Smooth muscle cell (in vitro differentiated cells): Measurements from ENCODE around the gene AAR2. TPM values are rescaled to one million over a fixed set of nuclear protein-coding genes. Genes with fewer than 3 reads are reported as not detected.

Experiments used
- DNase-seq: peaks from one replicate; lab custom pipeline; 2025; ENCODE audit not compliant: unreplicated experiment; lab: John Stamatoyannopoulos, UW
- H2AFZ ChIP-seq: fragments of 200-600 bp; sonication (generic); 2 replicates; pipeline ENCODE4 v1.6.0; 2016; ENCODE audit warnings: antibody characterized with exemption, low read depth, mild to moderate bottlenecking
- H3F3A ChIP-seq: fragments of 200-600 bp; sonication (generic); 2 replicates; pipeline ENCODE4 v1.6.0; 2017; ENCODE audit warnings: antibody characterized with exemption, low read depth
- H3K27ac ChIP-seq: fragments of 200-600 bp; sonication (generic); 2 replicates; pipeline ENCODE4 v1.5.1; 2016; ENCODE audit warnings: low read depth, mild to moderate bottlenecking
- H3K27me3 ChIP-seq: fragments of 200-600 bp; sonication (generic); 2 replicates; pipeline ENCODE4 v1.6.1; 2016; ENCODE audit warnings: low read depth, mild to moderate bottlenecking
- H3K36me3 ChIP-seq: fragments of 200-600 bp; sonication (generic); 2 replicates; pipeline ENCODE4 v1.5.1; 2016; ENCODE audit warnings: low read depth
- H3K4me1 ChIP-seq: fragments of 200-600 bp; sonication (generic); 2 replicates; pipeline ENCODE4 v1.5.1; 2016; ENCODE audit warnings: low read depth
- H3K4me2 ChIP-seq: fragments of 200-600 bp; sonication (generic); 2 replicates; pipeline ENCODE4 v1.6.0; 2016; ENCODE audit warnings: mild to moderate bottlenecking
- H3K4me3 ChIP-seq: fragments of 200-600 bp; sonication (generic); 2 replicates; pipeline ENCODE4 v1.5.1; 2016; ENCODE audit warnings: mild to moderate bottlenecking
- H3K79me2 ChIP-seq: fragments of 200-600 bp; sonication (generic); 2 replicates; pipeline ENCODE4 v1.6.0; 2016; ENCODE audit warnings: low read depth, mild to moderate bottlenecking
- H3K9ac ChIP-seq: fragments of 200-600 bp; sonication (generic); 2 replicates; pipeline ENCODE4 v1.6.0; 2016; ENCODE audit warnings: low read depth
- H3K9me3 ChIP-seq: fragments of 200-600 bp; sonication (generic); replicated peaks from 2 replicates; pipeline ENCODE4 v1.5.1; 2016; ENCODE audit warnings: low read depth
- H4K20me1 ChIP-seq: fragments of 200-600 bp; sonication (generic); 2 replicates; pipeline ENCODE4 v1.6.0; 2016; ENCODE audit warnings: low read depth
- CTCF ChIP-seq: fragments of 200-600 bp; sonication (generic); IDR thresholded peaks from 2 replicates; pipeline ENCODE4 v1.5.1; 2017; ENCODE audit warnings: borderline replicate concordance, mild to moderate bottlenecking, antibody characterized with exemption; ENCODE audit not compliant: insufficient read depth, poor library complexity, severe bottlenecking
- WGBS: methylation state at CpG from one replicate; pipeline ENCODE4 v1.1.7; 2016; ENCODE audit warnings: low lambda C conversion rate; 5-methylcytosine and 5-hydroxymethylcytosine counted together
- polyA plus RNA-seq: library from polyadenylated mRNA; unstranded; fragments of >200 nt; fragmentation: Nextera tagmentation; extraction: Ambion mirVana; gene quantifications from 2 replicates; pipeline ENCODE4 v1.2.1, GENCODE V29; 2016
- total RNA-seq: library from RNA; depleted of rRNA; stranded (reverse); fragments of >200 nt; gene quantifications from 2 replicates; pipeline ENCODE4 v1.2.3, GENCODE V29; 2014

The AAR2 gene
- total and polyA plus RNA-seq, 2 experiments from 2014 or later, result 25.9 to 37.5 TPM

DNA sequence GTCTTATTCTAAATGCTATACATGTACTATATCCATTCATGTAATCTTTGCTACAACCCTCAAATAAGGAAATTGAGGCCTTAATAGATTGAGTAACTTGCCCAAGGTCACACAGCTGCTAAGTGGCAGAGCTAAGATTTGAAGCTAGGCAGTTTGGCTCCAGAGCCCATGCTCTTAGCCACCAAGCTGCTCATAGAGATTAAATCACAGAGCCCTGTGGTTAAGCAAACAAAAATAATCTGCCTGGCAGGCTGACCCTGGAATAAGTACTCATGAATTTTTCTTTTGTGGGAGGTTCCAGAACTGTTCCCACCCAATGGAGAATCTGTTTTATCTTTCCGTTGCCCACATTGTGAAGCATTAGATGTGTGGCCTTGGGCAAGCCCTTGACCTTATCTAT is 7.4 kb downstream of the AAR2 start:
- TF ChIP-seq CTCF, result no peak
- no peaks in the 10 kb centered on the region for H3K9me3 ChIP-seq
- H3K4me3 ChIP-seq, result no peak overlapping the region
- H3K27me3 ChIP-seq, result no peaks in the 10 kb centered on the region
- H3F3A ChIP-seq, result no peaks in the 10 kb centered on the region
- 85% methylated on average over 1 of the region's 1 CpG for WGBS
- DNase-seq, result no peak
- no peak overlapping the region for H3K27ac ChIP-seq
- no peak overlapping the region for H3K4me2 ChIP-seq
- H3K4me1 ChIP-seq, result no peaks in the 10 kb centered on the region
- H2AFZ ChIP-seq, result no peak overlapping the region
- H3K79me2 ChIP-seq, result peaks cover 37% of the 10 kb centered on the region
- no peak overlapping the region for H3K9ac ChIP-seq
- peaks cover 50% of the 10 kb centered on the region for H4K20me1 ChIP-seq
- H3K36me3 ChIP-seq, result peaks cover 20% of the 10 kb centered on the region

DNA sequence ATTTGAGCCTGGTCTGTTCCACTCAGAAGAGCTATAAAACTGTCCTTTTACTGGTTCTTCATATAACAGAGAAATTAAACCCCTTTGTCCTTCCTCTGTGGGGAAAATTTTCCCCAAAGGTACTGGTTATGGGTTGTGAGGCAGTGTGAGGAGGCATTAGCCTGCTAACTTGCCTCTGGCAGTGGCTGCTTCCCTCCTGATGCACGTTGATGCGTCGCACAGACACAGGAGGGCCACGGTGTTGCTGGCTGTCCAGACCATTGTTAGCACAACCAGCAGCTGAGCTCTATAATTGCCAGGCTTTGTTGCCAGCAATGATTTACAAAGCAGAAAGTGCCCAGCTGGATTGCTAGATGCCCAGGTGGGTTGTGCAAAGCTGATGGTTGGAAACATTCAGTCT is 10.1 kb downstream of the AAR2 start:
- 93% methylated on average over 4 of the region's 4 CpGs for WGBS
- Histone ChIP-seq H3K4me3 (no peak overlapping the region), H3F3A (no peaks in the 10 kb centered on the region), H3K27ac (no peak overlapping the region), H3K79me2 (peaks cover 22% of the 10 kb centered on the region), H3K4me1 (peaks cover 7% of the 10 kb centered on the region), H3K27me3 (no peaks in the 10 kb centered on the region), H2AFZ (no peak overlapping the region), H3K36me3 (peaks cover 17% of the 10 kb centered on the region), H3K9ac (no peak overlapping the region), H4K20me1 (peaks cover 66% of the 10 kb centered on the region), H3K9me3 (no peaks in the 10 kb centered on the region), H3K4me2 (no peak overlapping the region)
- TF ChIP-seq CTCF, result no peak
- DNase-seq, result no peak

- Histone ChIP-seq H3K9me3 (no peaks in the 10 kb centered on the region), H3K79me2 (peaks cover 8% of the 10 kb centered on the region), H4K20me1 (peaks cover 70% of the 10 kb centered on the region), H2AFZ (no peak overlapping the region), H3K9ac (no peak overlapping the region), H3K27ac (peak overlapping the region; percentile 7), H3K4me1 (peaks cover 7% of the 10 kb centered on the region), H3K27me3 (no peaks in the 10 kb centered on the region), H3F3A (no peaks in the 10 kb centered on the region), H3K4me2 (no peak overlapping the region), H3K4me3 (no peak overlapping the region), H3K36me3 (peaks cover 12% of the 10 kb centered on the region)
- no peak for DNase-seq
- TF ChIP-seq CTCF, result no peak
- 85% methylated on average over 4 of the region's 4 CpGs for WGBS
Measured at GRCh38 chr20:36248836-36249235, 12.6 kb downstream of the AAR2 start.

DNA sequence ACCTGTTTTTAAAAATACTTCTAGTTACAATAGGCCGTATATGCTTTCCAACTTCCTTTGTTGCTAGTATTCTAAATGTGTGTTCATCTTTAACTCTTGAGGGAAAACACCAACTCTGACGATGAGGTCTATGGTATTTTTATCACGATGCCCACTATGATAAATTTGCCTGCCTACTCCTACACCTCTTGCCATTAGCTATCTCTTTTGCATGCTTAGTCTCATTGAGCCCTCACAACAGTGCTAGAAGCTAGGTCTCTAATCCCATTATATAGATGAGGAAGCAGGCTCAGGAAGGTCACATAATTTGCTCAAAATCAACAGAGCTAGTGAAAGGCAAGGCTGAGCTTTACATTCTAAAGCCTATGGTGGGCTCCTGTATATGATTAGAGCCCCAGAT is 13.2 kb downstream of the AAR2 start:
- no peak for DNase-seq
- no peak overlapping the region for H2AFZ ChIP-seq
- 98% methylated on average over 3 of the region's 3 CpGs for WGBS
- peaks cover 8% of the 10 kb centered on the region for H3K79me2 ChIP-seq
- H3K27ac ChIP-seq, result peak overlapping the region; percentile 7
- peaks cover 76% of the 10 kb centered on the region for H4K20me1 ChIP-seq
- no peak overlapping the region for H3K4me3 ChIP-seq
- peaks cover 12% of the 10 kb centered on the region for H3K36me3 ChIP-seq
- no peaks in the 10 kb centered on the region for H3K27me3 ChIP-seq
- peaks cover 7% of the 10 kb centered on the region for H3K4me1 ChIP-seq
- no peaks in the 10 kb centered on the region for H3K9me3 ChIP-seq
- no peak overlapping the region for H3K9ac ChIP-seq
- no peaks in the 10 kb centered on the region for H3F3A ChIP-seq
- TF ChIP-seq CTCF, result no peak
- no peak overlapping the region for H3K4me2 ChIP-seq
